Measurements from ENCODE around the gene AGER. TPM values are rescaled to one million over a fixed set of nuclear protein-coding genes. Genes with fewer than 3 reads are reported as not detected.
A peak's percentile ranks its signal among the peaks of the same experiment; 100 is the strongest.

AGER gene
- total RNA-seq, 1 experiment from 2014 or later: 18.1 TPM

GRCh38 chr6:32190054-32190851 lies 6.2 kb upstream of the AGER start, which contains the start of gene PBX2:
Gene PBX2, minus strand, starts transcription at chr6:32190202. Its CDS starts 287 bp downstream, at chr6:32189915.
- Histone ChIP-seq H3K27me3 (ENCODE audit: insufficient read depth, low read depth) (no peaks in the 10 kb centered on the region), H3K4me1 (replicated peaks; ENCODE audit: insufficient read depth) (peaks cover 19% of the 10 kb centered on the region), H3K27ac (peak within 1 kb of the TSS; percentile 30), H3K9me2 (ENCODE audit: insufficient read depth) (no peaks in the 10 kb centered on the region), H4K20me1 (ENCODE audit: insufficient read depth) (no peaks in the 10 kb centered on the region), H3K79me2 (ENCODE audit: low read depth) (peaks cover 18% of the 10 kb centered on the region), H3K4me3 (peak within 1 kb of the TSS; percentile 85), H3K4me2 (peak within 1 kb of the TSS; percentile 95), H3K36me3 (ENCODE audit: low read depth) (peaks cover 10% of the 10 kb centered on the region), H2AFZ (peak within 1 kb of the TSS; percentile 78), H3F3A (ENCODE audit: insufficient read depth, low read depth) (peaks cover 9% of the 10 kb centered on the region; the same call in 1 of the 2 replicates), H3K9me3 (ENCODE audit: insufficient read depth, low read depth) (no peaks in the 10 kb centered on the region)
- peak; percentile 56 to 74 for DNase-seq
- ChIA-PET POLR2A (ENCODE audit: unreplicated experiment) (interaction anchor here (0.5 to 1.0 kb wide), 10 partner anchors 13 to 487 kb away, joined by 3 to 14 read pairs (median 4); partner anchors contain the start of gene ATF6B), CTCF (interaction anchor here (0.6 to 1.1 kb wide), 4 partner anchors 13 to 71 kb away, joined by 3 to 4 read pairs (median 4); partner anchors contain the start of gene FKBPL)
- intact Hi-C loops (cut with micrococcal nuclease; ENCODE audit: unreplicated experiment): loop anchor here (1.0 to 10.0 kb wide), 3 partner anchors 12 to 785 kb away; partner anchors contain the start of genes ATP6V1G2, DDX39B, NFKBIL1 and RNF5
- BruUV-seq (replicated peaks): TSS peak; percentile 87
- no peak for TF ChIP-seq EZH2 (IDR thresholded peaks at IDR 0.05; ENCODE audit: low read depth)
- TF ChIP-seq CTCF (conservative IDR thresholded peaks at IDR 0.05): no peak

GRCh38 chr6:32189742-32190053 lies 5.6 kb upstream of the AGER start:
- Histone ChIP-seq H3K9me2 (ENCODE audit: insufficient read depth) (no peaks in the 10 kb centered on the region), H3F3A (ENCODE audit: insufficient read depth, low read depth) (peaks cover 9% of the 10 kb centered on the region; the same call in 1 of the 2 replicates), H3K36me3 (ENCODE audit: low read depth) (peaks cover 10% of the 10 kb centered on the region), H3K4me3 (peak overlapping the region; percentile 85), H3K4me2 (peak overlapping the region; percentile 95), H3K27me3 (ENCODE audit: insufficient read depth, low read depth) (no peaks in the 10 kb centered on the region), H2AFZ (no peak overlapping the region), H3K27ac (peak overlapping the region; percentile 26; the same call in 1 of the 2 replicates), H3K9me3 (ENCODE audit: insufficient read depth, low read depth) (no peaks in the 10 kb centered on the region), H3K79me2 (ENCODE audit: low read depth) (peaks cover 18% of the 10 kb centered on the region), H4K20me1 (ENCODE audit: insufficient read depth) (no peaks in the 10 kb centered on the region), H3K4me1 (replicated peaks; ENCODE audit: insufficient read depth) (peaks cover 17% of the 10 kb centered on the region)
- intact Hi-C loops (cut with micrococcal nuclease; ENCODE audit: unreplicated experiment): loop anchor here (1.0 to 10.0 kb wide), 3 partner anchors 11 to 785 kb away; partner anchors contain the start of genes ATP6V1G2, DDX39B, NFKBIL1 and RNF5
- ChIA-PET POLR2A (ENCODE audit: unreplicated experiment) (interaction anchor here (0.6 to 1.0 kb wide), 3 partner anchors 62 to 487 kb away, joined by 3 to 14 read pairs (median 4); partner anchors contain the start of gene ATF6B), CTCF (interaction anchor here (0.6 to 1.0 kb wide), 3 partner anchors 55 to 71 kb away, joined by 3 to 4 read pairs (median 4); partner anchors contain the start of gene FKBPL)
- DNase-seq: no peak
- no TSS peak for BruUV-seq (replicated peaks)
- TF ChIP-seq EZH2 (IDR thresholded peaks at IDR 0.05; ENCODE audit: low read depth) (no peak), CTCF (conservative IDR thresholded peaks at IDR 0.05) (no peak)

GRCh38 chr6:32189069-32189741 lies 5.2 kb upstream of the AGER start:
- ChIA-PET POLR2A (ENCODE audit: unreplicated experiment) (no interaction called here), CTCF (no interaction called here)
- TSS peak; percentile 26 for BruUV-seq (replicated peaks)

More at GRCh38 chr6:32189069-32189741, 5.2 kb upstream of the AGER start:
- Histone ChIP-seq H3K4me3 (peak overlapping the region; percentile 85), H3K27ac (peak overlapping the region; percentile 26; the same call in 1 of the 2 replicates), H3K9me3 (ENCODE audit: insufficient read depth, low read depth) (no peaks in the 10 kb centered on the region), H3K36me3 (ENCODE audit: low read depth) (peaks cover 10% of the 10 kb centered on the region), H3K4me2 (peak overlapping the region; percentile 95), H3F3A (ENCODE audit: insufficient read depth, low read depth) (peaks cover 9% of the 10 kb centered on the region; the same call in 1 of the 2 replicates), H4K20me1 (ENCODE audit: insufficient read depth) (no peaks in the 10 kb centered on the region), H3K79me2 (ENCODE audit: low read depth) (peaks cover 18% of the 10 kb centered on the region), H3K27me3 (ENCODE audit: insufficient read depth, low read depth) (no peaks in the 10 kb centered on the region), H3K9me2 (ENCODE audit: insufficient read depth) (no peaks in the 10 kb centered on the region), H3K4me1 (replicated peaks; ENCODE audit: insufficient read depth) (peaks cover 14% of the 10 kb centered on the region), H2AFZ (no peak overlapping the region)
- TF ChIP-seq EZH2 (IDR thresholded peaks at IDR 0.05; ENCODE audit: low read depth) (no peak), CTCF (conservative IDR thresholded peaks at IDR 0.05) (no peak)
- no peak for DNase-seq
- intact Hi-C loops (cut with micrococcal nuclease; ENCODE audit: unreplicated experiment): no loop called here
